AG04450 (cell line): ENCODE results near the gene MAPKAPK3. TPM values are rescaled to one million over a fixed set of nuclear protein-coding genes. Genes with fewer than 3 reads are reported as not detected.

Source experiments
- CTCF ChIA-PET: fragments of 300-600, 350-600 bp; formaldehyde crosslinking; extraction: SDS; loops from one replicate; lab custom pipeline; 2022; ENCODE audit warnings: antibody characterized with exemption, inconsistent platforms; lab: Charles Lee
- POLR2A ChIA-PET: fragments of 350-600 bp; formaldehyde crosslinking; extraction: SDS; loops from one replicate; lab custom pipeline; 2021; ENCODE audit warnings: antibody characterized with exemption, inconsistent platforms; lab: Yijun Ruan, JAX
- DNase-seq: peaks from one replicate; pipeline ENCODE4 v3.0.0-alpha.2; 2011; ENCODE audit warnings: low read depth, low spot score
- H3K27ac ChIP-seq: one replicate; pipeline ENCODE4 v1.5.1; 2012; ENCODE audit warnings: low read depth, low read length, control low read depth
- H3K27me3 ChIP-seq: one replicate; pipeline ENCODE4 v1.6.0; 2012; ENCODE audit warnings: low read length; ENCODE audit not compliant: control insufficient read depth, insufficient read depth
- H3K4me3 ChIP-seq: 2 replicates; pipeline ENCODE4 v1.5.1; 2011; ENCODE audit warnings: mild to moderate bottlenecking, low read depth, low read length, control low read depth
- H3K9me3 ChIP-seq: 2 replicates; pipeline ENCODE4 v1.5.1; 2012; ENCODE audit warnings: low read length; ENCODE audit not compliant: control insufficient read depth, insufficient read depth
- CTCF ChIP-seq: IDR thresholded peaks from 2 replicates; pipeline ENCODE4 v1.5.1; 2011; ENCODE audit warnings: low read depth, low read length, control low read depth, inconsistent platforms
- polyA plus RNA-seq: library from polyadenylated mRNA; depleted of rRNA; stranded (reverse); fragments of >200 nt; gene quantifications from 2 replicates; pipeline ENCODE4 v1.2.3, GENCODE V29; 2011

MAPKAPK3 gene
- polyA plus RNA-seq, 1 experiment, result 35.7 TPM

GRCh38 chr3:50574444-50574831, 42.5 kb upstream of the MAPKAPK3 start:
- no peaks in the 10 kb centered on the region for H3K27me3 ChIP-seq
- DNase-seq, result no peak
- H3K4me3 ChIP-seq, result no peak overlapping the region
- no peak overlapping the region for H3K27ac ChIP-seq
- ChIA-PET CTCF (interaction anchor here (1.9 to 14.4 kb wide), 3 partner anchors 28 to 815 kb away, joined by 6 to 436 read pairs (median 24); partner anchors contain the start of genes CISH and MAPKAPK3), POLR2A (no interaction called here)
- no peaks in the 10 kb centered on the region for H3K9me3 ChIP-seq
- no peak for TF ChIP-seq CTCF

GRCh38 chr3:50575372-50575771, 41.6 kb upstream of the MAPKAPK3 start:
- ChIA-PET POLR2A (no interaction called here), CTCF (interaction anchor here (1.9 to 14.4 kb wide), 2 partner anchors 38 to 814 kb away, joined by 6 to 436 read pairs; partner anchors contain the start of genes CISH and MAPKAPK3)
- DNase-seq, result no peak
- Histone ChIP-seq H3K9me3 (no peaks in the 10 kb centered on the region), H3K27ac (no peak overlapping the region), H3K27me3 (no peaks in the 10 kb centered on the region), H3K4me3 (no peak overlapping the region)
- TF ChIP-seq CTCF, result no peak

GRCh38 chr3:50577348-50577747, 39.6 kb upstream of the MAPKAPK3 start:
- no peaks in the 10 kb centered on the region for H3K9me3 ChIP-seq
- no peak for DNase-seq
- H3K27me3 ChIP-seq, result no peaks in the 10 kb centered on the region
- no peak for TF ChIP-seq CTCF
- H3K4me3 ChIP-seq, result no peak overlapping the region
- ChIA-PET POLR2A (interaction anchor here (2.2 kb wide), 1 partner anchor 8 kb away, joined by 11 read pairs; the partner anchor contains the start of gene HEMK1), CTCF (interaction anchor here (14.4 kb wide), 1 partner anchor 36 kb away, joined by 436 read pairs; the partner anchor contains the start of genes CISH and MAPKAPK3)
- H3K27ac ChIP-seq, result no peak overlapping the region

- CTCF ChIA-PET, result interaction anchor here (0.6 to 1.6 kb wide), 5 partner anchors 9 to 1387 kb away, joined by 3 to 6 read pairs (median 5); partner anchors contain the start of gene PCBP4
- no peak overlapping the region for H3K4me3 ChIP-seq
- no peak overlapping the region for H3K27ac ChIP-seq
- no peak for DNase-seq
- no peaks in the 10 kb centered on the region for H3K27me3 ChIP-seq
- POLR2A ChIA-PET, result interaction anchor here (0.8 kb wide), 1 partner anchor 12 kb away, joined by 3 read pairs; no protein-coding TSS in a partner anchor
- 0 out of 2 replicates have a peak, but pooled peaks have one; percentile 8 for TF ChIP-seq CTCF
- no peaks in the 10 kb centered on the region for H3K9me3 ChIP-seq
Measured at GRCh38 chr3:50580683-50581458, 36.1 kb upstream of the MAPKAPK3 start.

- TF ChIP-seq CTCF, result no peak
- H3K9me3 ChIP-seq, result no peaks in the 10 kb centered on the region
- CTCF ChIA-PET, result interaction anchor here (0.6 to 1.6 kb wide), 4 partner anchors 9 to 1386 kb away, joined by 4 to 6 read pairs (median 6); partner anchors contain the start of gene PCBP4
- no peaks in the 10 kb centered on the region for H3K27me3 ChIP-seq
- no peak overlapping the region for H3K4me3 ChIP-seq
- DNase-seq, result no peak
- POLR2A ChIA-PET, result interaction anchor here (0.8 kb wide), 1 partner anchor 13 kb away, joined by 3 read pairs; no protein-coding TSS in a partner anchor
- no peak overlapping the region for H3K27ac ChIP-seq
Measured at GRCh38 chr3:50581459-50581842, 35.5 kb upstream of the MAPKAPK3 start.
